SU-DHL-6 (cell line): ENCODE data around the gene NRP2.

ENCODE experiments used
- H2AFZ ChIP-seq: fragments of 200-600 bp; sonication (generic); 2 replicates; pipeline ENCODE4 v1.6.1; 2014; ENCODE audit warnings: low read depth, mild to moderate bottlenecking, moderate library complexity, mixed read lengths, antibody characterized with exemption, low read length; ENCODE audit not compliant: severe bottlenecking
- H3F3A ChIP-seq: fragments of 200-600 bp; shearing (Covaris generic); 2 replicates; pipeline ENCODE4 v1.6.0; 2016; ENCODE audit warnings: antibody characterized with exemption, mild to moderate bottlenecking; ENCODE audit not compliant: insufficient read depth
- H3K27ac ChIP-seq: fragments of 200-600 bp; sonication (generic); 2 replicates; pipeline ENCODE4 v1.5.1; 2016; ENCODE audit warnings: low read depth, mild to moderate bottlenecking, low read length, moderate library complexity, mixed read lengths
- H3K27me3 ChIP-seq: fragments of 200-600 bp; sonication (generic), shearing (Covaris generic); 2 replicates; pipeline ENCODE4 v1.6.0; 2014; ENCODE audit warnings: mild to moderate bottlenecking, low read length
- H3K36me3 ChIP-seq: fragments of 200-600 bp; sonication (generic); 2 replicates; pipeline ENCODE4 v1.6.1; 2014; ENCODE audit warnings: mild to moderate bottlenecking, low read length, mixed read lengths
- H3K4me2 ChIP-seq: fragments of 300-600, 200-600 bp; shearing (Covaris generic), sonication (generic); 2 replicates; pipeline ENCODE4 v1.6.0; 2014; ENCODE audit warnings: low read length, low read depth, mild to moderate bottlenecking; ENCODE audit not compliant: poor library complexity, severe bottlenecking
- H3K4me3 ChIP-seq: fragments of 200-600 bp; sonication (generic); 2 replicates; pipeline ENCODE4 v1.5.1; 2014; ENCODE audit warnings: antibody characterized with exemption, low read length, mild to moderate bottlenecking, mixed read lengths; ENCODE audit not compliant: insufficient read depth, poor library complexity, severe bottlenecking
- H3K79me2 ChIP-seq: fragments of 200-600 bp; sonication (generic); 2 replicates; pipeline ENCODE4 v1.6.1; 2014; ENCODE audit warnings: mild to moderate bottlenecking, low read length, moderate library complexity; ENCODE audit not compliant: insufficient read depth
- H3K9ac ChIP-seq: fragments of 200-600 bp; sonication (generic); 2 replicates; pipeline ENCODE4 v1.7.0; 2014; ENCODE audit warnings: mild to moderate bottlenecking, low read length
- H3K9me2 ChIP-seq: fragments of 200-600 bp; sonication (generic); replicated peaks from 2 replicates; pipeline ENCODE4 v1.6.1; 2014; ENCODE audit warnings: low read length; ENCODE audit not compliant: insufficient read depth
- H3K9me3 ChIP-seq: fragments of 200-600 bp; sonication (generic); 2 replicates; pipeline ENCODE4 v1.6.1; 2014; ENCODE audit warnings: low read length, mixed read lengths; ENCODE audit not compliant: insufficient read depth
- H4K20me1 ChIP-seq: fragments of 200-600 bp; sonication (generic); 2 replicates; pipeline ENCODE4 v1.6.1; 2014; ENCODE audit warnings: low read depth, mild to moderate bottlenecking, antibody characterized with exemption, low read length, moderate library complexity, mixed read lengths
- EZH2phosphoT487 ChIP-seq: fragments of 200-600 bp; sonication (generic), shearing (Covaris generic); conservative IDR thresholded peaks from 2 replicates; pipeline ENCODE4 v1.6.1; 2018; ENCODE audit warnings: mild to moderate bottlenecking, antibody characterized with exemption, low read length, moderate library complexity, mixed read lengths
- TF ChIP-seq, protein P1 (sequence below): fragments of 200-600 bp; sonication (generic); IDR thresholded peaks from one replicate; pipeline ENCODE4 v1.5.1; 2017; ENCODE audit warnings: antibody characterized with exemption, mild to moderate bottlenecking, low read length, moderate library complexity; ENCODE audit not compliant: insufficient read depth, poor library complexity, severe bottlenecking

The NRP2 gene

GRCh38 chr2:205661281-205661680 is 21.0 kb upstream of the NRP2 start:
- Histone ChIP-seq H3K4me2 (no peak overlapping the region), H3K36me3 (no peaks in the 10 kb centered on the region), H3K9me2 (no peaks in the 10 kb centered on the region), H3K9ac (no peak overlapping the region), H3K27me3 (no peaks in the 10 kb centered on the region), H3K9me3 (no peaks in the 10 kb centered on the region), H3K4me3 (no peak overlapping the region), H2AFZ (no peak overlapping the region), H3K79me2 (no peaks in the 10 kb centered on the region), H3K27ac (no peak overlapping the region), H3F3A (no peaks in the 10 kb centered on the region), H4K20me1 (no peaks in the 10 kb centered on the region)
- TF ChIP-seq, protein P1, sequence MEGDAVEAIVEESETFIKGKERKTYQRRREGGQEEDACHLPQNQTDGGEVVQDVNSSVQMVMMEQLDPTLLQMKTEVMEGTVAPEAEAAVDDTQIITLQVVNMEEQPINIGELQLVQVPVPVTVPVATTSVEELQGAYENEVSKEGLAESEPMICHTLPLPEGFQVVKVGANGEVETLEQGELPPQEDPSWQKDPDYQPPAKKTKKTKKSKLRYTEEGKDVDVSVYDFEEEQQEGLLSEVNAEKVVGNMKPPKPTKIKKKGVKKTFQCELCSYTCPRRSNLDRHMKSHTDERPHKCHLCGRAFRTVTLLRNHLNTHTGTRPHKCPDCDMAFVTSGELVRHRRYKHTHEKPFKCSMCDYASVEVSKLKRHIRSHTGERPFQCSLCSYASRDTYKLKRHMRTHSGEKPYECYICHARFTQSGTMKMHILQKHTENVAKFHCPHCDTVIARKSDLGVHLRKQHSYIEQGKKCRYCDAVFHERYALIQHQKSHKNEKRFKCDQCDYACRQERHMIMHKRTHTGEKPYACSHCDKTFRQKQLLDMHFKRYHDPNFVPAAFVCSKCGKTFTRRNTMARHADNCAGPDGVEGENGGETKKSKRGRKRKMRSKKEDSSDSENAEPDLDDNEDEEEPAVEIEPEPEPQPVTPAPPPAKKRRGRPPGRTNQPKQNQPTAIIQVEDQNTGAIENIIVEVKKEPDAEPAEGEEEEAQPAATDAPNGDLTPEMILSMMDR = no peak
- TF ChIP-seq EZH2phosphoT487 = no peak

- no peak overlapping the region for H3K9ac ChIP-seq
- H3K9me2 ChIP-seq = no peaks in the 10 kb centered on the region
- H3K4me2 ChIP-seq = no peak overlapping the region
- no peaks in the 10 kb centered on the region for H4K20me1 ChIP-seq
- H2AFZ ChIP-seq = no peak overlapping the region
- no peaks in the 10 kb centered on the region for H3F3A ChIP-seq
- no peaks in the 10 kb centered on the region for H3K36me3 ChIP-seq
- no peaks in the 10 kb centered on the region for H3K9me3 ChIP-seq
- no peaks in the 10 kb centered on the region for H3K27me3 ChIP-seq
- no peak overlapping the region for H3K27ac ChIP-seq
- no peak overlapping the region for H3K4me3 ChIP-seq
- no peaks in the 10 kb centered on the region for H3K79me2 ChIP-seq
- no peak for TF ChIP-seq EZH2phosphoT487
- TF ChIP-seq, protein P1 = no peak
Observed at GRCh38 chr2:205662206-205662965, 19.9 kb upstream of the NRP2 start.

DNA sequence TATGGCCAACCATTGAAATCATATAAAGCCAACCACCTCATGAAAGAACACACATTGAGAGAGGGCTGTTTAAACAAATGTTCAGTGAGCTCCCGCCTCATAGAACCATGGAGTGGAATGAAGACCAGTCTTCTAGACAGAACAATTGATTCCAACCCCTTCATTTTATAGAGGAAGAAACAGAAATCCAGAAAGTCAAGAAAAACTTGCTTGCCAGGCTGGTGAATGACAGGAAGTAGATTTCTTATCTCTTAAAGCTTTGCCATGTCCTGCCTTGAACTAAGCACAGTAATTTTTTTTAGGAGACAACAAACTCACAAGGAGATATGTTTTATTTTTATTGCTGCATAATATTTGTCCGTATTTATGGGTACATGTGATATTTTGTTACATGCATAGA is 16.5 kb upstream of the NRP2 start:
- no peaks in the 10 kb centered on the region for H3K79me2 ChIP-seq
- H3K4me2 ChIP-seq = no peak overlapping the region
- H3K36me3 ChIP-seq = no peaks in the 10 kb centered on the region
- H3K4me3 ChIP-seq = no peak overlapping the region
- TF ChIP-seq, protein P1 = no peak
- no peak for TF ChIP-seq EZH2phosphoT487
- no peaks in the 10 kb centered on the region for H3K9me3 ChIP-seq
- no peak overlapping the region for H3K27ac ChIP-seq
- H3K27me3 ChIP-seq = no peaks in the 10 kb centered on the region
- no peak overlapping the region for H3K9ac ChIP-seq
- no peaks in the 10 kb centered on the region for H4K20me1 ChIP-seq
- no peaks in the 10 kb centered on the region for H3F3A ChIP-seq
- H3K9me2 ChIP-seq = no peaks in the 10 kb centered on the region
- H2AFZ ChIP-seq = no peak overlapping the region
